ENCODE measurements around the gene EPB41L4A.

- TF ChIP-seq POLR2A (IDR thresholded peaks at IDR 0.05) (no peak), CTCF (IDR thresholded peaks at IDR 0.05) (no peak), POLR2AphosphoS5 (IDR thresholded peaks at IDR 0.05; ENCODE audit: insufficient read depth in 1 of 2, low read depth in 1 of 2) (no peak)
These were observed 129.6 kb downstream of the EPB41L4A start for GRCh38 chr5:112289465-112289864.
